ENCODE results near the gene ETV4. TPM values are rescaled to one million over a fixed set of nuclear protein-coding genes. Genes with fewer than 3 reads are reported as not detected.

Gene ETV4
- total RNA-seq, result 3.2 and 13.5 TPM in 2 replicates

DNA sequence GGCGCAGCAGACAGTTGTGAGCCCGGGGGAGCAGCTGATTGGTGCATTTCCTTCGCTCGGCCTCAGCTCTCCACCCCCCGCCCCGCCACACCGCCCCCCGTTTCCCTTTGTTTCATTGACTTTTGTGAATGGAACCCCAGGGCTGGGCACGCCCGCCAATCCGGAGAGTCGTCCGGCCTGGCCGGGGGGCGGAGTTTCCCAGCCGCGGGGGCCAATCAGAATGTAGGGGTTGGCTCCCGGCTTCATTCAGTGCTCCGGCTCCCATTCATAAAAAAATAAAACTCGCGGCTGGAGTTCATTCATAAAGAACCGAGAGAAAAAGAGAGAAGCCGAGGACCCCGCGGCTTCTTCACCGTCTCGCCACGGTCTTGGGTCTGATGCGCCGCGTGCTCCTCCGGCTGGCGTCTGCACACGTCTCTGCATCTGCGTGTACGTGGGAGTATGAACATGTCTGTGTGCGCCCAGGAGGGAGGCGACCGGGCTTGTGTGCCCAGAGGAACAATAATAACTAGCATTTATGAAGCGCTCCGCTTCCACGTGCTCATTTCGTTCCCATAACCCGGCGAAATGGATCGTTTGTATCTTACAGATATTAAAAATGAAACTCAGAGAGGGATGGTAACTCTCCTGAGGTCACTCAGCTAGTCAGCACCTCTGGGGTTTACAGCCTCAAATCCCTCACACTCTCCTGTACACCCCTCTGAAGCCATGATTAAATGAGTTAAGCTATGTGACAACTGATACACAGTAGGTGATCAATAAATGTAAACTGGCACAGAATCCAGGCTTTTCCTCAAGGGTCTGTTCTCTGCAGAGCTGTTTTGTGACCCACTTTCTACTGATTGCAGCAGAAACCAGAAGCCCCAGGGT is at the start of gene ETV4:
Gene ETV4, minus strand, starts transcription at position 22 of the 870 bp plus-strand sequence. CDS start 723 bp downstream, outside the sequence.
- peak; percentile 93 for DNase-seq

DNA sequence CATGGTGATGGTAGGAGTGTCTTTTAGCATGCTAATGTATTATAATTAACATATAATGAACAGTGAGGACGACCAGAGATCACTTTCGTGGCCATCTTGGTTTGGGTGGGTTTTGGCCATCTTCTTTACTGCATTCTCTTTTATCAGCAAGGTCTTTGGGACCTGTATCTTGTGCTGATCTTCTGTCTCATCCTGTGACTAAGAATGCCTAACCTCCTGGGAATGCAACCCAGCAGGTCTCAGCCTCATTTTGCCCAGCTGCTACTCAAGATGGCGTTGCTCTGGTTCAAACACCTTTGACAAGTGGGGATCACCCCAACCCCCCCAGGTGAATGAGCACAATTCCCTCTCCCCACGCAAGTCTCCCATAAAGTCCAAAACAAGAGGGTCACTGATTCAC is 49.3 kb upstream of the ETV4 start:
- no peak for DNase-seq

DNA sequence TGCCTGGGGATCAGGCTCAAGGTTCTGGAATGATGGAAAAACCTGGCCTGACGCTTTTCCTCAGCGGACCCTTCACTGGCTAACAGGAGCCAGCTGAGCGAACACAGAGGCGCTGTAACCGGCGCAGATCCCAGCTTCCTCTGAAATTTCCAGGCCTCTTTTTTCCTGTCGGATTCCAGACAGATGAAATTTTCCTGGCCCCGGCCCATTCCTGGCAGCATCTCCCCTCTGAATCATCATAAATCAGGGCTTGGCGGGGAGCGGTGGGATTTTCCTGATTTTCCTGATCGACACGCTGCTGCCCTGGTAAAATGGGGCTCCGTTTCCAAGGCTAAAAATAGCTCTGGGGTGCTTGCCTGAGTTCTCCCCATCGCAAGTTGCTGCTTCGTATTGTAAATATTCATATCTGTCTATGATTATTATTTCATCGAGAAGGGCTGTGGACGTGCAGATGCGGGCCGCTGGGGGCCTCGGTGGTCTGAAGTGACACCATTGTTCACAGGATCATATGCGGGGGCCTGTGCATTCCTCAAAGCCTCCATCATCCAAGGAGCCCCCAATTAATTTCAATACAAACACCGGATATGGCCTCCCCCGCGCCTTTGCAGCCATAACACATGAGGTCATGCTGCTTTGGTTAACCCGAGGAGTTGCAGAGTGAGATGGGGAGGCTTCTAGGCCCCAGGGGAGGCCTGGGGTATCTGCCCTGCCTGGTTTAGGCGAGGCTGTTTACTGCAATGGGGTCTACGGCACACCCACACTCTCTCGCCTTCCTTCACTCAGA is 45.8 kb upstream of the ETV4 start:
- DNase-seq, result peak; percentile 96

DNA sequence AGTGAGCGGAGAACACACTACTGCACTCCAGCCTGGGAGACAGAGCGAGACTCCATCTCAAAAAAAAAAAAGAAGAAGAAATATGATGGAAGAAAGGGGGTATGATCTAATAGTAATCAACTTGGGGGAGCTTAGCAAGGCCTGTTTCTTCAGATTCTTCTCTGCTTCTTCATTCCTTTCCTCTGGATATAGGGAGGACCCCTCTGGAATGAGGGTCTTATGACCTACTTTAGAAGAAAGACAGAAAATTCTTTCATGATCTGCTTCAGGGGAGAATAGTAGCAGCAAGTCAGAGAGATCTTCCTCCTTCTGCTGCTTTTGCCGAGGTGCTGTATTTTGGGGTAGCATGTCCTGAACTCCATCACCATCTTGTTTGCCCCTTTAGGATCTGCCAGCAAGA is 44.9 kb upstream of the ETV4 start:
- no peak for DNase-seq

DNA sequence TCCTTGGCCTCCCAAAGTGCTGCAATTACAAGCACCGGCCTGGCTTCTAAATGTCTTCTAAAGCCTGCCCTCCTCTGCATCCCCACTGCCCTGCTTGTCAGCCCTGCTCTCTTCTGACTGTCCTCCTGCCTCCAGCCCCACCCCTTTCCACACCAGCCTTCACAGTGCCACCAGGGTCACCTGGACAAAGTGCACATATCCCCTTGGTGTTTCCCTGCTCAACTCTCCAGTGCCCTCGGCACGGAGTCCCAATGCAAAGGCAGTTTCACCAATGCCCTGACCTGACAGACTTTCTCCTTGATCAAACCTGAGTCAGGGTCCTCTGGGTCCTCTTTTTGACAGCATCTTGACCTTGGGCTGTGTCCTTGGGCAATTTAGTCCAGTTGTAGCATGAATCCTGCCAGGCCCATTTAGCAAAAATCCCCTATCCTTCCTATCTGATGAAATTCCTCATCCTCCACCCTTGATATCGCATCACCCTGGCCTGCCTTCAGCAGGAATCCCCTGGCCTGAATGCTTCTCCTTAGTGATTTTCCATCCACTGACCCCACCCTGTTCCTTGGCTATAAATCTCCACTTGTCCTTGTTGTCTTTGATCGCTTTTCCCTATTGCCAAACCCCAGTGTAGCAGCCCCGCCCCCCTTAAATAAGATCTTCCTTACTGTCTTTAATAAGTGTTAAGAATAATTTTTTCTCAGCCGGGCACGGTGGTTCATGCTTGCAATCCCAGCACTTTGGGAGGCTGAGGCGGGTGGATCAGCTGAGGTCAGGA is 42.7 kb upstream of the ETV4 start:
- no peak for DNase-seq

DNA sequence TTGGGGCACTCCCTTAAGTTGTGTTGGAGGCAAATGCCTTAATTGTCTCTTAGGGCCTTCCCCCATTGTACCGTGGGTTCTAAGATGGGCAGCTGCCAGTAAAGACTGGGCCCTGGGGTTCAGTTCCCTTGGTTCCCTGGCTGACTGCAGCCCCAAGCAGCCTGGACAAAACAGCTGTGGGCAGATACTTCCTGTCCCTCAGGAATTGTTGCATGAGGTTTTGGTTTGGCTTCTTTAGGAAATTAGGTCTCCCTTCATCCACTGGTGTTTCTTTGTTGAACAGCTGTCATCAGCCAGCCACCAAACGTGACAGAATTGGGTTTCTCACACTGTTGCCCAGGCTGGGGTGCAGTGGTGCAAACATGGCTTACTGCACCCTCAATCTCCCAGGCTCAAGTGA is 42.0 kb upstream of the ETV4 start:
- DNase-seq, result no peak

DNA sequence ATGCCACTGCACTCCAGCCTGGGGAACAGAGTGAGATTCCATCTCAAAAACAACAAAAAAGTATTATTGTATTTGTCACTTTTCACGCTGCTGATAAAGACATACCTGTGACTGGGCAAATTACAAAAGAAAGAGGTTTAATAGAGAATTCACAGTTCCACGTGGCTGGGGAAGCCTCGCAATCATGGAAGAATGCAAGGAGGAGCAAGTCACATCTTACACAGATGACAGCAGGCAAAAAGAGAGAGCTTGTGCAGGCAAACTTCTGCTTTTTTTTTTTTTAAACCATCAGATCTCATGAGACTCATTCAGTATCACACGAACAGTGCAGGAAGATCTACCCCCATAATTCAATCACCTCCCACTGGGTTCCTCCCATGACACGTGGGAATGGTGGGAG is 41.5 kb upstream of the ETV4 start:
- DNase-seq, result no peak

DNA sequence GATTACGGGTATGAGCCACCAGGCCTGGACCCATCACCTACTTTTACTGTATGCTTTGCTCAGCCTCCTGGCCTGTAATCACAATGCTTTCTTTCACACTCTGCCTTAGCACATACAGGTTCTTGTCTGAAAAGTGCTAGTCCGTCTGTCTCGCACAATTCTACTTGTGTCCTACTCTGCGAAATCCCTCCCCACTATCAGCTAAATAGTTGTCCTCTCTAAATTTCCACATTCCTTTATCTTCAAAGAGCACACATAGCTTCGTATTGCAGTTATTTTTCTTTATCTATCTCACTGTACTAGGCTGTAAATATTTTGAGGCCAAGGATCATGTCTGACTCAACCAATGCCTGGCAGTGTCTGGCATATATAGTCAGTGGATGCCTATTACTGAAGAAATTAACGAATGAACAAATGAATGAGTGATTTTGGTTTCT is 38.5 kb upstream of the ETV4 start:
- DNase-seq, result no peak

DNA sequence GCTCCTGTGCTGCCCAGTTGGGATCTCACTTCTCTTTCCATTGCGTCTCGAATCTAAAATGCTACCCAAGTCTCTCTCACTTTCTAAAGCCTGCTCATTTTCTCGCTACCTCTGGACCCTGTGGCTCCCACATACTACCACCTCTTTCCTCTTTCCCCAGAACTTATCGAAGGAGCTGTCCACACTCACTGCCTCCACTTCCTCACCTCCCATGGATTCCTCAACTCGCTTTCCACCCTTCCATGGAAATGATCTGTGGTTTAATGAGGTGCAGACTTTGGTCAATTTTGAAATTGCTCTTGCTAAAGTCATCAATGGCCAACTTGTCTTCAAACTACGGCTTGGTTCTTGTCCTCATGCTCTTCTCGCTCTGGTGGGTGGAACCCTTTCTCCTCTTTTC is 37.2 kb upstream of the ETV4 start:
- DNase-seq, result no peak

DNA sequence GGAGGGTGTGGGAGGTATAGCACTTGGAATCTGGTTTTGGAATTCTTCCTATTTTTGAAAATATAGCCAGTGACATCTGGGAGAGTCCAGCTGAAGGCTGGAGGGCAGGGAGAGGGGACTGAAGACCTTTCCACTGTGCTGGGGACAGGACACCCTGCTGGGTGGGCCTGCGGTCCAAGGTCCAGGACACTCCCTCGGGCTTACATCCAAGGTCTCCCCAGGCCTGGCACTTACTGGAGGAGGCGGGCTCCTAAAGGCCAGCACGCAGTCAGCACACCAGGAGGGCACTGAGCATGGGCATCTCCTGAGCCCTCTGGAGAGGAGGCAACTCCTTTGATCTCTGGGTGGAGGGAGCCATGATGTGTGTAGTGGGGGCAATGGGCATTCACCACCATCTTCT is 35.5 kb upstream of the ETV4 start:
- DNase-seq, result no peak

DNA sequence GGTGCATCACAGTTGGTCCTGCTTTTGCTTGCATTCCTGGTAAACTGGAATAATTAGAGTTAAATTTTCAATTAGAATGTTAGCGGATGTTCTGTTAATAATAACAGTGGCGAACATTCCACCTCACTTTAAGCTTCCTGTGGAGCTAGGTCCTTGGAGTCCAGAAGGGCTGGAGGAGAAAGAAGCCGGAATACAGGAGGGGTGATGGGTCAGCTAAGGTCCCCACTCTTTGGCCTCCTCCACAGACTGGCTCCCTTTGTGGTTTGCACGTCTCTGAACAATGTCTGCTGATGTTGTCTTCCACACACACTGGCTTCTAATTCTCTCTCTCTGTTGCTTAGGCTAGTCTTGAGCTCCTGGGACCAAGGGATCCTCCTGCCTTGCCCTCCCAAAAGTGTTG is 35.0 kb upstream of the ETV4 start:
- no peak for DNase-seq

DNA sequence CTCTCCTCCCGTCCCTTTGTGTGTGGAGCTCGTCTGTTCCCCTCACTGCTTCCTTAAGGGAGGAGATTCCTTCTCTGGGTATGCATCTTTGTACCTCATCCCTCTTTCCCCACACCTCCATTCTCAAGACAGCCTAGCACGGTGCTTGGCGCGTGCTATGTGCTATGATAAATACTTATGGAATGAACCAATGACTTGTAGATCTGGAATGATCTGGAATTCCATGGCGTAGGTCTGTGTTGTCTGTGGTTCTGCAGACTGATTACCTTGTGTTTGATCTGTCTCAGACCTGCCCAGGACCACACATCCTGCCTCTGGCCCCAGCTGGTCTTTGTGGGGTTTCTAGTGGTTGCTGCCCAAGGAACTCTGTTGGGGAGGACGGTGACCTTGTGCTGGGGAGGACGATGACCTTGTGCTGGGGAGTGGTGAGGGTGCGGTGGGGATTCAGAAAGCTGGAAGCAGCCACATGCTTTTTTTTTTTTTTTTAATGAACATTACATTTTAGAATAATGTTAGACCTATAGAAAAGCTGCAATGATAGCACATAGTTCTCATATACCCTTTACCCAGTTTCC is 33.5 kb upstream of the ETV4 start:
- DNase-seq, result peak; percentile 50

DNA sequence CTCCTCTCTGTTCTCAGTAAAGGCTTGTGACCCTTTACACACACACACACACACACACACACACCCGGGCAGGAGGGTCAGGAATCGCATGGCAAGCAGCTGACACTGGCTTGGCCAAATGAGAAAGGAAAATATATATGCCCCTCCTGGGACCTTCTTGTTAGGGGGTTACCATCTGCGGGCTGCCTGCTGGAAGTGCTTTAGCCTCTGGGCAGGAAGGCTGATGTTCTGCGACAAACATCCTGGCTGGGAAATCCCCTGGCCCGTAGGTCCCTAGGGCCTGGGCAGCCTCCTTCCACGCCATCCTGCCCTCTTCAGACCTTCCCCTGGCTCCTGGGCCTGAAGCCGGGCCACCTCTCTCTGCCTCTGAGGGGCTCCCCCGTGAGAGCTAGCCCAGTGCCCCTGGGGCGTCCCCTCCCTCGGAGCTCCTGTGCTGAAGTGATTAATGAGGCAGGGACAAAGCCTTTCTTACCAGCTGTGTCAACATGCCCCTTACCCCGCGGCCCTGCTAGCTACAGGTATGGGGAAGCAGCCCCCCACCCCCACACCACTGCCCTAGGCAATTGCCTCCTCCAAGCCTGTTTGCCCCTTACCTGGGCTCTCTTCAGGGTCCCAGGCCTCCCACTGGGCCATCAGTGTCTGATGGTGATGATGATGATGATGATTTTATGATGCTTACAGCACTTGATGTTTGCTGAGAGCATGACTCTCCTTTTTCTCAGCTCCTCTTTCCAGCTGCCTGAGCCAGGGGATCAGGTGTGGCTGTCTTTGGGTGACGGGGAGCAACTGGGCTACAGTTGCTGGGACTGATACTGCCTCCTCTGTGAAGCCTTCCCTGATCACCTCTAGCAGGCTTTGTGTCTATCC is 32.8 kb upstream of the ETV4 start:
- peak; percentile 84 for DNase-seq

DNA sequence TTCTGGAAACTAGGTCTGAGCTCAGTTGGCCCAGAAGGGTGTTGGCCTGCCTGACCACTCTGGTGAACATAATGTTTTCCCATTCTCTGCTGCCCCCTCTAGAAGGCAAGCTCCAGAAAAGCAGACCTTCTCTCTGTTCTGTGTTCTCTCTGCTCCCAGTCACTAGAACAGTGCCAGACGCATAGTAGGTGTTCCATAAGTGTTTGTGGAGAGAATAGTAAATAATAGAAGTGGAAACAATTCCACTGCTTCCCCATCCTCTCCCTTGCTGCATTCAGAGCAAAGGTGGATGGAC is 32.2 kb upstream of the ETV4 start:
- no peak for DNase-seq

DNA sequence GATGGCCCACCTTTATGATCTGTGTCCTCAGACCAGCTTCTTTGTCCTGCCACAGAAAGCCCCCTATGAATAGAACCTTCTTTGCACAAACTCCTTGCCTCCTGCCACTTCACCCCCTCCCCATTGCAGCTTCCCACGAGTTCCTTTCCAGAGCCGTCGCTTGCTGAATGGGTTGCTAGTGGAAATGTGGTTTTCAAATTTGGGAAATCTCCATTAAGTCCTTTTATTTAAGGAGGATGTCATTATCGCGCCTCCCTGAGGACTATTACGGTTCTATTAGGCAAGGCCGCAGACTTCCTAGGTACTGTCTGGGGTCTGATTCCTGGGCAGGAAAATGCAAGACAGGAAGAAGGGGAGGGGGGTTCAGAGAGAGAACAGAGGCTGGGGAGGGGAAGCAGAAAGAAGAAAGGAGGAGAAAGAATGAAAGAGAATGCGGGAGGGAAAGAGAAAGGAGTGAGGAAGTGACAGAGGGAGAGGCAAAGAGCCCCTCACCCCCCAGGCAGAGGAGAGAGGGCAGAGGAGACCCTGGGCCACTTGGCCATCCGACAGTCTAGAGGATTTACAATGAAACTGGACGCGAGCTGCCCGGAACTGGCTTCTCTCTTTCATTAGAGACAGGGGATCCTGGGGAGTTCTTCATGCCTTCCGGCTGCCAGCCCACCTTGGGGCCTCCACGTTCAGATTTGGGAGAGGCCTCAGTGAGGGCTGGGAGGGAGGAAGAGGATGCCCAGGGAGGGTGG is 31.7 kb upstream of the ETV4 start:
- no peak for DNase-seq

DNA sequence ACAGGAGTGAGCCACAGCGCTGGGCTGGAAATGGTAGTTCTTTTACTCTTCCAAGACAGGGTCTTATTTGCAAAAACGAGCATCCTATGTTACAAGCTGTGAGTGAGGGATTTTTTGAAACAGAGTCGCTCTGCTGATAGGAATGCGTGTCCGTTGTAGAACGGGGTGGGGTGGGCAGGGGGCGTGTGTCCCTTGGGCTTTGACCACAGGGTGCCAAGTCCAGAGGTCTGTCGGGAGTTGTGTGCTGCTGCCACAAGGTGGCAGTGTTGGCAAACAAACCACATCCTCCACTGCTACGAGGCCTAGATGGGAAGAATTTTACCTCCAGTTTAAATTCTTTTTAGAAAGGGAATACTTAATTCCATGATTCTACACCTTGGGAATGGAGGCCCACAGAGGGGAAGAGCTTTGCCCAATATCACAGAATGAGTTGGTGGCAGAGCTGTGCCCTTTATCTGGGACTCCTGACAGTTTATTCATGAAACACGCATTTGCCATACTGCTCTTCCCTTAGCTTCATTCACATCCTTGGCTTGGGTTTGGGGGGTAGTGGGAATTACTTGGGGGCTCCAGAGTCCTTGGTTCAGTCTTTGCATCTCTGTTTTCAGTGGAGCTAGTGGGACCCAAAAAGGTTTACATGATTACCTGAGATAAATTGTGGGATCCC is 30.6 kb upstream of the ETV4 start:
- peak; percentile 89 for DNase-seq

DNA sequence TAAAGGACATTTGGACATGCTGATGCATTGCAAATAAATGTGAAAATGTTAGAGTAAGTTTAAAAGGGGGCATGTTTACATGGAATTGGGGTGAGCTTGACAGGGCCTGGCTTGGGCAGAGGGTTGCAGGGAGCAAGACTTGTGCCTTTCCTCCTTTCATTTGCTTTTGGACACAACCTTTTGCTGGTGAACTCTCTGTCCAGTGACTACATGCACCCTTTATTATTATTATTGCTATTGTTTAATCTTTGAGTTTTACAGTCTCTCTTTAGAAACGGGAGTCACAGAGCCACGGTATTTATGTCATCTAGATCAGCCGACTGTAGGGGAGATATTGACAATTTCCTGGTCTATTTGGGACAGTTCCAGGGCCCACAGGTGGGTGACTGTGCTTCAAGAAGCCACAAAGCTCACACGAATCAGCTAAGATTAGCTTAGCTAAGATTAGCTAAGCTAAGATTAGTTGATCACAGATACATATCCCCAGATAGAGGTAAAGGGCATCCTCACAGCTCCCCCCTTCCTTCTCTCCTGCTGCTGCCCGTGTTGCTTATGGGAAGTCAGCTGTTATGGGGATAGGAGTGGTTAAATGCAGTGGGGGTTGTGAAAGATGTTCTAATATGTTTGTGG is 28.9 kb upstream of the ETV4 start:
- DNase-seq, result no peak

DNA sequence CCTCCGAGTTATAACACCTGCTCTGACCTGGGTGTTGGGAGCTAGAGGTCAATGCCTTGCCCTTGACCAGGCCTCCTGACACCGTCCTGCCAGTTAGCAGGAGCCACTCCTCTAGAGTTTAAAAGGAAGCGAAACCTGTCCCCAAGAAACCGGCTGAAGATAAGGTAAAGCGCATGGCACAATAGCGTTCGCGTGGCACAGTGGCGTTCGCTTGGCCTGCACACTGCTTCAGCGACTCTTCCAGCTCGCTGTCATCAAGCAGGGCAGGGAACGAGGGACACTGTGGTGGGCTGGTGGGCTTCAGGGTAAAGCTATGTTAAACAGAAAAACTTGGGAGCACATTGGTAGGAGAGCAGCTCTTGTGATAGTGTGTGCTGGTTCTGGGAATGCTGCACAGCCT is 28.2 kb upstream of the ETV4 start:
- no peak for DNase-seq

DNA sequence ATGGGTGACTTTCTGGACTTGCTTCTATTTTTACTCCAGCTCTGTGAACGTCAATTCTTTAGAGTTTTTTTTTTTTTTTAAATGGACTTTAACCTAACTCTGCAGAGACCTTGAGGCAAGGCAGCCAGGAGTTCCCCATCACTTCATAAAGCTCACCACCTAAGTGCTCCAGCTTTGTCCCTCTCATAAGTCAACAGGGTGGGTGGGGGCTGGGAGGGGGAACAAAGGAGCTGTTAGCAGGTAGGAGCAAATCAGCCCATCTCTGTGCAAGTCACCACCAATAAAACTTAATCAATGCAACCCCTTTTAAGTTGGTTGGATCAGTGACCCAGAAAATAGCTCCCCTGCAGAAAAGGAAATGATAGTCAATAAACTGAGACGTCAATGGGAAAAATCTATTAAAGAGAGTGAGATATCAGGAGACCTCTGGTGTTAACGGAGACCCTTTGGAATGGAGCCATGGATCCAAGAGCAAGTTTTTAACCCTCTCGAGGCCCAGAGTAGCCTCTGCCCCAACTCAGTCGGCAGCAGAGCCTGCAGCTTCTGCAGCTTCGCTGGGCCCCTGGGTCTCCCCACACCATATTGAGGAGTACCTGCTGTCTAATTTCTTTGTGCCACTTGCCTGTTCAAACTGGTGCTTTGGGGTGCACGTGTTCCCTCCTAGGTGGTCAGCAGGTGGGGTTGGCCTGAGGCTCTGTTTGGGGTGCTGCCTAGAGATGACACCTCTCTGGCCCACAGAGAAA is 27.6 kb upstream of the ETV4 start:
- no peak for DNase-seq

All from dermis blood vessel endothelial cell (primary cell).